GM12873 (cell line): ENCODE results near the gene PURA.

Experiments
- CTCF ChIP-seq: IDR thresholded peaks from 2 replicates; pipeline ENCODE4 v1.5.1; 2012; ENCODE audit warnings: low read depth, mild to moderate bottlenecking, moderate library complexity, low read length, control low read depth; ENCODE audit not compliant: insufficient read depth; ENCODE audit errors: missing control alignments

The PURA gene

GRCh38 chr5:140166911-140167310 lies 53.0 kb downstream of the PURA start:
- no peak for TF ChIP-seq CTCF

GRCh38 chr5:140168371-140168770 lies 54.5 kb downstream of the PURA start:
- TF ChIP-seq CTCF = no peak

GRCh38 chr5:140169410-140169809 lies 55.5 kb downstream of the PURA start:
- TF ChIP-seq CTCF = peak; percentile 21

- TF ChIP-seq CTCF = no peak
Observed at GRCh38 chr5:140172483-140172882, 58.6 kb downstream of the PURA start.

- TF ChIP-seq CTCF = no peak
Observed at GRCh38 chr5:140174014-140174413, 60.1 kb downstream of the PURA start.

GRCh38 chr5:140174465-140175366 lies 60.8 kb downstream of the PURA start, which contains the start of gene CYSTM1:
TSS of gene CYSTM1 (plus strand) at chr5:140175188. CDS start at chr5:140194466, 19,278 bp downstream.
- TF ChIP-seq CTCF = no peak
